ENCODE measurements around the gene ADIG.

- TF ChIP-seq, protein P1, sequence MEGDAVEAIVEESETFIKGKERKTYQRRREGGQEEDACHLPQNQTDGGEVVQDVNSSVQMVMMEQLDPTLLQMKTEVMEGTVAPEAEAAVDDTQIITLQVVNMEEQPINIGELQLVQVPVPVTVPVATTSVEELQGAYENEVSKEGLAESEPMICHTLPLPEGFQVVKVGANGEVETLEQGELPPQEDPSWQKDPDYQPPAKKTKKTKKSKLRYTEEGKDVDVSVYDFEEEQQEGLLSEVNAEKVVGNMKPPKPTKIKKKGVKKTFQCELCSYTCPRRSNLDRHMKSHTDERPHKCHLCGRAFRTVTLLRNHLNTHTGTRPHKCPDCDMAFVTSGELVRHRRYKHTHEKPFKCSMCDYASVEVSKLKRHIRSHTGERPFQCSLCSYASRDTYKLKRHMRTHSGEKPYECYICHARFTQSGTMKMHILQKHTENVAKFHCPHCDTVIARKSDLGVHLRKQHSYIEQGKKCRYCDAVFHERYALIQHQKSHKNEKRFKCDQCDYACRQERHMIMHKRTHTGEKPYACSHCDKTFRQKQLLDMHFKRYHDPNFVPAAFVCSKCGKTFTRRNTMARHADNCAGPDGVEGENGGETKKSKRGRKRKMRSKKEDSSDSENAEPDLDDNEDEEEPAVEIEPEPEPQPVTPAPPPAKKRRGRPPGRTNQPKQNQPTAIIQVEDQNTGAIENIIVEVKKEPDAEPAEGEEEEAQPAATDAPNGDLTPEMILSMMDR (conservative IDR thresholded peaks at IDR 0.05): no peak
- no peak for TF ChIP-seq ZFX (IDR thresholded peaks at IDR 0.05)
Observed at GRCh38 chr20:38534756-38535155, 46.2 kb upstream of the ADIG start.

All from C4-2B (cell line).